Activated CD4-positive, alpha-beta T cell treated with anti-CD3 and anti-CD28 coated beads, Interleukin-2, amount 50 U/mL, for 48 hours (primary cell): ENCODE results near the gene SLC7A6OS.

Experiments used
- DNase-seq, 2 experiments: peaks; one replicate each; pipeline ENCODE4 v3.0.0-alpha.2; 2020

The SLC7A6OS gene

GRCh38 chr16:68310774-68311511 lies at the start of gene SLC7A6OS, which contains the start of gene PRMT7:
TSS of gene SLC7A6OS (minus strand) at chr16:68310946. CDS start at chr16:68310926, 20 bp downstream.
TSS of gene PRMT7 (plus strand) at chr16:68311019. CDS start at chr16:68315980, 4,961 bp downstream.
- peak; percentile 93 to 94 for DNase-seq

- DNase-seq: no peak
Measured at GRCh38 chr16:68359398-68360191, 48.8 kb upstream of the SLC7A6OS start.

- no peak for DNase-seq
Measured at GRCh38 chr16:68358951-68359350, 48.2 kb upstream of the SLC7A6OS start.

GRCh38 chr16:68357923-68358322 lies 47.2 kb upstream of the SLC7A6OS start:
- DNase-seq: no peak

- no peak for DNase-seq
Measured at GRCh38 chr16:68357521-68357922, 46.8 kb upstream of the SLC7A6OS start.

GRCh38 chr16:68356919-68357286 lies 46.2 kb upstream of the SLC7A6OS start:
- no peak for DNase-seq

- DNase-seq: peak; percentile 68 to 77
Measured at GRCh38 chr16:68356249-68356918, 45.6 kb upstream of the SLC7A6OS start.

GRCh38 chr16:68355447-68356248 lies 44.9 kb upstream of the SLC7A6OS start:
- DNase-seq: no peak

GRCh38 chr16:68354816-68355215 lies 44.1 kb upstream of the SLC7A6OS start:
- no peak for DNase-seq

- no peak for DNase-seq
Measured at GRCh38 chr16:68353366-68353765, 42.6 kb upstream of the SLC7A6OS start.

GRCh38 chr16:68351991-68352431 lies 41.3 kb upstream of the SLC7A6OS start:
- no peak for DNase-seq

- no peak for DNase-seq
Measured at GRCh38 chr16:68351463-68351862, 40.7 kb upstream of the SLC7A6OS start.

- DNase-seq: no peak
Measured at GRCh38 chr16:68350813-68351350, 40.1 kb upstream of the SLC7A6OS start.

GRCh38 chr16:68349838-68350410 lies 39.2 kb upstream of the SLC7A6OS start:
- no peak for DNase-seq

- no peak for DNase-seq
Measured at GRCh38 chr16:68348639-68349445, 38.1 kb upstream of the SLC7A6OS start.

GRCh38 chr16:68347605-68348004 lies 36.9 kb upstream of the SLC7A6OS start:
- DNase-seq: no peak

- DNase-seq: no peak
Measured at GRCh38 chr16:68346892-68347480, 36.2 kb upstream of the SLC7A6OS start.

GRCh38 chr16:68345958-68346635 lies 35.4 kb upstream of the SLC7A6OS start:
- no peak for DNase-seq

GRCh38 chr16:68345351-68345810 lies 34.6 kb upstream of the SLC7A6OS start:
- no peak for DNase-seq

GRCh38 chr16:68344252-68344651 lies 33.5 kb upstream of the SLC7A6OS start:
- no peak for DNase-seq
